CD4-positive, alpha-beta T cell treated with Interferon alpha-2 for 1 hour (primary cell): ENCODE measurements around the gene VWA5A.

Experiments
- DNase-seq, 2 donors: peaks; one replicate each; pipeline ENCODE4 v3.0.0-alpha.2; 2020 to 2022

VWA5A gene, protein sequence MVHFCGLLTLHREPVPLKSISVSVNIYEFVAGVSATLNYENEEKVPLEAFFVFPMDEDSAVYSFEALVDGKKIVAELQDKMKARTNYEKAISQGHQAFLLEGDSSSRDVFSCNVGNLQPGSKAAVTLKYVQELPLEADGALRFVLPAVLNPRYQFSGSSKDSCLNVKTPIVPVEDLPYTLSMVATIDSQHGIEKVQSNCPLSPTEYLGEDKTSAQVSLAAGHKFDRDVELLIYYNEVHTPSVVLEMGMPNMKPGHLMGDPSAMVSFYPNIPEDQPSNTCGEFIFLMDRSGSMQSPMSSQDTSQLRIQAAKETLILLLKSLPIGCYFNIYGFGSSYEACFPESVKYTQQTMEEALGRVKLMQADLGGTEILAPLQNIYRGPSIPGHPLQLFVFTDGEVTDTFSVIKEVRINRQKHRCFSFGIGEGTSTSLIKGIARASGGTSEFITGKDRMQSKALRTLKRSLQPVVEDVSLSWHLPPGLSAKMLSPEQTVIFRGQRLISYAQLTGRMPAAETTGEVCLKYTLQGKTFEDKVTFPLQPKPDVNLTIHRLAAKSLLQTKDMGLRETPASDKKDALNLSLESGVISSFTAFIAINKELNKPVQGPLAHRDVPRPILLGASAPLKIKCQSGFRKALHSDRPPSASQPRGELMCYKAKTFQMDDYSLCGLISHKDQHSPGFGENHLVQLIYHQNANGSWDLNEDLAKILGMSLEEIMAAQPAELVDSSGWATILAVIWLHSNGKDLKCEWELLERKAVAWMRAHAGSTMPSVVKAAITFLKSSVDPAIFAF

DNA sequence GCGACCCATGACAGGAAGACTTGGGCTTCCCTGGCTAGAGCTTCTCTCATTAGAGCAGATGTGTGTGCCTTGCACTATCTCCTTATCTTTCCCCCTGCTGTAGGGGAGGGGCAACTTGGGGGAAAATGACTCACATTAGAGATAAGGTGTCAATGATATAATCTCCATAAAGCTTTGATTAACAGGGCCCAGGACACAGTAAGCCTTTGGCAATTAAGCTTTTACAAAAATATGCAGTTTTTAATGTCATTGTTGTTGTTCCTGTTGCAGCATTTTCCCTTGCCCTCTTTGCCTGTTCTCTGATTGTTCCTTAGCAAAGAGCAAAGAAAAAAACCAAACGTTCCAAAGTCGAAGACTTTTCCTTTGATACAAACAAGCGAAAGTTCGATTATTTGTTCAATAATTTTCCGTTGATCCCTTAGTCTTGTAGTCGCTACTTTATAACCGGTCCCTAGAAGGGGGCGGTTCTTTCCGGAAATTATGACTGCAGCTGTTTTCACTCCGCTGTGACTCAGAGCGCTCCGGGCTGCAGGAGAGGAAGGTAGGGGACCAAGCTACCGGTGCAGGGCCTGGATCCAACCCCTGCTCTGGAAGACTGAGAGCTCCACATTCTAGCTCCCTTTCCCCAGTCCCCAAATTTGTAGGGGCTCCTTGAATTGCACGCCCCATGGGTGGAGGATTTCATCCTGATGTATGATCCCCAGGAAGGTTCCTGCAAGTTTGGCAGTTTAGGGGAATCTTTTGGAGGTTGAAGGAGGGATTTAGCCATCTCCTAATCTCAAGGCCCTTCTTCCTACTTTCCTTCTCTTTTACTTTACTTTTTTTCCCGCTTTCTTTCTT lies at the start of gene VWA5A:
TSS of gene VWA5A (plus strand) at position 509 of the 840 bp plus-strand sequence. CDS start 2,062 bp downstream, outside the sequence.
- peak; percentile 75 to 79 for DNase-seq

DNA sequence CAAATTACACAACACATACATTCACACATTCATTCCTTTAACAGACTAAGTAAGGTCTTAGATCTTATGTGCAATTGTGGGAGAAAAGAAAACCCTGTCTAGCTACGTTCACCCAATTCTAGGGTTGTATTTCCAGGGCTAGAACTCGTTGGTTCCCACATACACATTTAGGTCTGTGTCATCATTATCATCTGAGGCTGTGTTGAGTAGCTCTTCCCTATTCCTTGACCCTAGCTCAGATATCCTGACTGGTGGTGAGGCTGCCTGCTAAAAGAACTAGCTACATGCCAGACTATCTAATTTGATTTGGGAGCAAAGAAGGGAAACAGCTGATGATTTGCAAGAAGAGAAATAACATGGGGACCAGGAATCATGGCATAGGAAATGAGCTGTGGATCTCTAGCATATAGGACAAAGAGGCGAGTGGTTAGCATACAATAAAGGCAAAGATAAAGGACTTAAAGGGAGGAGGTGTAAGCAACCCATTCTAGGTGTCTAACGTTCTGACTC lies 46.6 kb upstream of the VWA5A start:
- DNase-seq = no peak

DNA sequence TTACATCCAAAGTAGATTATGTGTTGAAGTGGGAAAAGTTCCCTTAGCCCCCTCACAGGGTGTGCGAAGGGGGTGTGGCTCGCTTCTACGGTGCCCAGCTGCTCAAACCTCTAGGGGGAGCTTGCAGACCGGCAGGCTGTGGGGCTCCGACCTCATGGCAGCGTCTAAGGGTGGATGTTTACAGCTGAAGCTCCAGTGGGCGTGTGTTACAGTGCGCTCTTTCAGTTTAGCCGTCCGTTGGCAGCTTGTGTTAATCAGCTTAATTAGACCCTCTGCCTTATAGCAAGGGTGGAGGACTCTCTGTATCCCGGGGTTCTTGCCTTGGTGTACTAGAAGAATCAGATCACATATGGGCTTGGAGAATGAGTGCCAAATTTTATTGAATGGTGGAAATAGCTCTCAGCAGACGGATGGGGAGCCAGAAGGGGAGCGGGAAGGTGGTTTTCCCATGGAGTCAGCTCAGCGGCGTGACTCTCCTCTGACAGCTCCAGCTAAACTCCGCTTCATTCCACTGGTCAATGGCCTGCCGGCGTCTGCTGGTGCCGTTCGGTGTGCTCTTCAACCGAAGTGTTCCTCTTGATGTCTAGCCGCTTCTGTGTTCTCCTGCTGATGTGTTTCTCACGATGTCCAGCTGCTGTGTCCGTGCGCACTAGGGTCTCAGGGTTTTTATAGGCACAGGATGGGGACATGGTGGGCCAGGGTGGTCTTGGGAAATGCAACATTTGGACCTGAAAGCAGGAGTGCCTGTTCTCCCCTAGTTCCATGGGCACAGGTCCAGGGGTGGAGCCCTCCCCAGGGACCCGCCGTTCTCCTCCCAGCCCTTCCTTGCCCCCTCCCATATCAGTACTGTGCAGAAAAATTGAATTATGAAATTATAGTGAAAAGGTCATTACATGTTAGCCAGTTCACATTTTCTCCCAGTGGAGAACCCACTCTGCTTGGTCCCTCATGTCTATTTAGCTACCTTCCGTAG lies 45.5 kb upstream of the VWA5A start:
- DNase-seq = peak; percentile 25 to 59

DNA sequence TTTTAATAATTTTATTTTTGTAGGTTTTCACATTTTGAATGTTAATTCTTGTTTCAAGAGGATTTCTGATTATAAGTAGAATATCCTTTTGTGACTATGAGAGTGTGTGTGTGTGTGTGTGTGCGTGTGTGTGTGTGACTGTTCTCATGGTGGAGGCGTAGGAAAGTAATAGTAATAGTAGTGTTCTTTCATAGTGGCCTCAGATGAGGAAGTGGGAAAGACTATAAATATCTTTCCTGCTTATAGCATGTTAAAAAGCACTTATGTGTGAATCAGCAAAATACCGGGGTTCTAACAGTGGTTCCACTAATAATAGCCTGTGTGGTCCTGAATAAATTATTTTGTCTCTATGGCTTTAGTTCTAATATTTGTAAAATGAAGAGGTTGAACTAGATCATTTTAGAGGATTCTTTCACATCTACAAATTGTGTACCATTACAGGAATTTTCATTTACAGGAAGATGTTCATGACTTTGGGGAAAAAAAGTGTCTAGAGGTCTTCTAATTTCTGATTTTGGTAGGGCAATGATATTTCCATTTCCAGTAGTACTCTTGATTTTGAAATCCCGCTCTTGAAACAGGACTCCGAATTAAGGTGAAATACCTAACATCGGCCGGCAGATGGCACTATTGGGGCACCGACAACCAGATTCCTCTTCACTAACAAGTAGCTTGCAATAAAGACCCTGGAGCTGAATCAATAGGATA lies 44.2 kb upstream of the VWA5A start:
- DNase-seq = peak; percentile 60 to 64

DNA sequence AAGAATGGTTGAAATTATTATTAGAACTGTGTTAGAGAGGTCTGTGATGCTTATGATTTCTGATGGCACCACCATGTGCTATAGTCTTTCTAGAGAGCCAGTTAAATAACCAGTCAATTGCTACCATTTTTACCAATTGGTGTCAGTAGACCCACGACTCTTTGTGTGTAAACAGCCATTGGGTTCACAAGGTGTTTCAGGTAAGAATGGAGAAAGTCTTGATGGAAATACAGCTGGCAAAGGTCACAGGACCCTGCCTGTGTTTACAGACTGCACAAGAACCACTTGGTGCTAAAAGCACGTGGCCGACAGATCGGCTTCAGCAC lies 43.7 kb upstream of the VWA5A start:
- no peak for DNase-seq

DNA sequence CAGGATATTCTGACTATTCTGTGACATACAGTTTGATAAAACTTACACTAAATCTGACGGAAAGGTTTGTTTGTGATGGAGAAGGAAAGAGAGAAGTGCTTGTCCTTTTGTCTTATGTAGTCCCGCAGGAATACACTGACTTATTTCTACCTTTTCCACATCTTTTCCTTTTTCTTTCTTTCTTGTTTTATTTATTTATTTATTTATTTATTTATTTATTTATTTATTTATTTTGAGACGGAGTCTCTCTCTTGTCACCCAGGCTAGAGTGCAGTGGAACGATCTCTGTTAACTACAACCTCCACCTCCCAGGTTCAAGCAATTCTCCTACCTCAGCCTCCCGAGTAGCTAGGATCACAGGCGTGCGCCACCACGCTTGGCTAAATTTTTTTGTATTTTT lies 43.1 kb upstream of the VWA5A start:
- no peak for DNase-seq

DNA sequence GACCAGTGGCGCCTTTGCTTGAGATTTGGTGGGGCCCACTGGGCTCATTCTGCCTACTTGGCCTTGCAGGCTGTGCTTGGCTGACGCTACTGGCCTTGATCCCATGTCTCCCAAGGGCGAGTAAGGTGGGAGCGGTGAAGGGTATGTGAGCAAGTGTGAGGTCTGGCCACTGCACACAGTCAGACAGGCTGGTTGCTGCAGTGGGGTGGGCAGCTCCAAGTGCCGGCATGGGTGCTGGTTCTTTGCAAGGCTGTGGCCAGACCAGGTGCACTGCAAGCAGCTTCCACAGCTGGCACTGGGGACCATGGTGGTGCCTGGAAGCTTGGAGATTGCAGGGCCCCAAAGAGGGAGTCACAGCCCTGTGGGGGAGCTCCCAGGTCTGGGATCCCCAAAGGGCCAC lies 40.7 kb upstream of the VWA5A start:
- no peak for DNase-seq

DNA sequence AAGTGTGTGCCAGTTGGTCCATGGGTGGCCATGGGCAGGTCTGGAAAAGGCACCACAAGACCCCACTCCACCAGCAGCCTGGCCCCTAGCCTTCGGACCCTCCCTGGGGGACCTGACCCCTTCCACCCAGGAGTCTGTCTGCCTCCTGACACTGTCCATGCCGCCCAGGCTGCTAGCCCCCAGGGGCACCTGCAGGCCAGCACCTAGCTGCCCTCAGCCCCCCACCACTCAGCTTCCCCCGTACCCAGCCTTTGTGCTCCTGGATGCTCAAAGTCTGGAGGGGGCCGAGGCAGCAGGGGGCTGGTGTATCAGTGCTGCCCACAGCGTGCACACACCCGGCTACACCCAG lies 39.8 kb upstream of the VWA5A start:
- DNase-seq = no peak

DNA sequence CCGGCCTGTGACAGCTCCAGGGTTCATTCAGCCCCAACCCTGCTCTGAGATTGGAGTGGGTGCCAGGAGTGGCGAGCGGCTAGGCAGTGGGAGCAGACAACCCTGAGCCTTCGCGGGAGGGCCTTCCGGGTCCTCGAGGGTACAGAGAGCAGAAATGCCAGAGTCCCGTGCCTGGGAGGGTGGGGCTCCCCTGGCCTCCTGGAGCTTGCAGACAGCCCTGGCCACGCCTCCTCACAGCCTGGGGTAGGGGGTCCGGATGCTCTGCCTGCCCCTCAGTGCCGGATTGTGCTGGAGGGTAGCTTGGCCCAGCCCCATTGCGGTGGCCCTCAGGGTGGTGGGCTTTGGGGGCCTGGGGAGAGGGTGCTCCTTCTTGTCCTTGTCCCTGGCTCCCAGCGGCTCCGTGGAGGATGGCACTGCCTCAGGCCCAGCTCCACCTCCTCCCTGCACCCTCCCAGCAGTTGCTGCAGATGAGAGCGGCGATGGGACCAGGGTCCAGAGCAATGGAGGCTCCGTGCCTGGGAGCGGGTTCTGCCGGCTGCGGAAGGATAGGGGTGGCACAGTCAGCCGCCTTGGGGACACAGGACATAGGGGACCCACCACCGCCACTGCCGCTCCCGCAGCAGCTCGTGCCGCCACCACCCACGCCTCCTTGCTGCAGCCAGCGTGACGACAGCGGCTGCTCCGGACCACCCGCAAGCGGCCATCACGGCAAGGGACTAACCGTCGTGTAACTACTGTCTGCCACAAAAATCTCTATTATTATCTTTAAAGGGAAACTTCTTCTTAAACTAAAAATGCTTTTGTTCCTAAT lies 39.2 kb upstream of the VWA5A start:
- DNase-seq = no peak

DNA sequence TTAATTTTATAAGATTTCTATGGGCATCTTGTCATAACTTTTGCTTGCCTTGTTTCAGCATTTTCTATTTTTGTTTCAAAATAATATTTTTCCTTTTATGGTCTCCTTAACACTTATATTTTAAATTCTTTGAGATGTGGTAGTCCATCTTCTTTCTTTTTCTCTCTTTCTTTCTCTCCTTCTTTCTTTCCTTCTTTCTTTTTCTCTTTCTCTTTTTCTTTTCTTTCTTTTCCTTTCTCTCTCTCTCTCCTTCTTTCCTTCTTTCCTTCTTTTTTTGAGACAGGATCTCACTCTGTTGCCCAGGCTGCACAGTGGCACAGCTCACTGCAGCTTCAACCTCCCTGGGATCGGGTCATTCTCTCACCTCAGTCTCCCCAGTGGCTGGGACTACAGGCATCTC lies 38.0 kb upstream of the VWA5A start:
- DNase-seq = no peak

DNA sequence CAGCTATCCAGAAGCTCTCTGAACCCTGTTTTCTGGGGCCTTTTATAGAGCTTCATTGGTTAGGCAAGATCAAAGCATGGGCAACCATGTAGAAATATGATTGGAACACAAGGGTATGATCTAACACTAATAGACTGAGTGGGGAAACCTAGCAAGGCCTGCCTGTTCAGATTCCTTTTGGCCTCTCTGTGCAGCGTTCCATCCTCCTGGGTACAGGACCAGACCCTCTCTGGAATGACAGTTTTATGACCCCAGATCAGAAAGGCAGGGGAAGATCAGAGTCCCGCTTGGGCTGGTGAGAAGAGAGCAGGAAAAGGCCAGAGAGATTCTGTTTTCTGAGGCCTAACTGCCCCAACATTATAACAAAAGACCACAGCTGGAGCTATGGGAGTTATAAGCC lies 36.7 kb upstream of the VWA5A start:
- DNase-seq = no peak

DNA sequence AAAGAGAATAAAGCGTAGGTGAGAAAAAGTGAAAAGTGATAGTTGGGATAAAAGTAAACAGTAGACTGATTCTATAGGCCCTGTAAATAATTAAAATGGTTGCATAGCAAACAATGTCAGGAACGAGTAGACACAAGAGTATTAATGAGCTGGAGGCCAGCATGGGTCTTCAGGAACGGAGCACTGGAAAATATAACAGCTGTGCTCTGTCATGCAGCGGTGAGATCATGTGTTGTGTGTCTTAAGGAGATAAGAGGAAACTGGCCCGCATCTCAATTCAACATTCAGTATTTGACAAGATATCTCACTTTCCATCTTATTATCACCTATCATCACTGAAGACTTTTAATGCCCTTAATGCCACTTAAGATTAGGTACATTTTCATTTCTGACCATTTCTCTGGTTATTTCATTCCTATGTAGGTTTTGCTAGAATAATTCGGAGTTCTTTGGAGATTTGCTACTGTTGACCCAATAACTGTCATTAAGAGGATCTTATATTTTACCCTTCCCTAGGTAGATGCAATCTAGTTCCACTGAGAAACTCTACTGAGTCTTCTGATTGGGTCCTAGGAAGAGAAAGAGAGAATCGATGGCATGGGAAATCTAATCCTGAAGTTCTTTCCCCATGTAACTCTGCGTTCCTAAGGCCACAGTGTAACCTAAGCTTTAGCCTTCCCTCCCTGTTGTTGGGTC lies 35.5 kb upstream of the VWA5A start:
- DNase-seq = no peak

DNA sequence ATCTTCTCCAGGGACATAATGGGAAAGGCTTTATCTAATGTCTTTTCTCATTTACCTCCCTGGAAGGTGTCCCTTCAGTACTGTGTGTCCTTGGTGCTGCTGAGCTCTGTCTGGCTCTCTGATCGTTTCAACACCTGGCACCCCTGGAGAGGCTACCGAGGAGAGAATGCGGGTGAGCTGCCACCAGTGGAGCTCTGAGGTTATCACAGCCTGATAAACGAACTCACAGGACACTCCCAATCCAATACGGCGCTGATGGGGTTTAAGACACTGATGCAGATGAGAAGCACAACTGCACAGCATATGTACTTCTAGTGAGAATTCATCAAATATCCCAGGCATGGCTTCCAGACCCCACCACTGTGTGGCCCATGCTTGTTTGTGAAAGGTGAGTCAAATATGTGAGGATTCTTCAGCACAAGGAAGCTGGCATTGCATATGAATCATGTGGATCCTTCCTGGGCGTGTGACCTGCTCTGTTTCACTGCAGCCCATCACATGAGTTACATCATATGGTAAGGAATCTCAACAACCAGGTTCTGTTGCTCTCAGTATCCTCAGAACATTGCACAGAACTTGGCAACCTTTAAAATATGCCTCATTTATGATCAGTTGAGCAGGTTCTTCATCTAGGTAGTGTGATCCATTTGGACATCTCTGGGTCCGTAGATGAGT lies 34.8 kb upstream of the VWA5A start:
- DNase-seq = no peak

DNA sequence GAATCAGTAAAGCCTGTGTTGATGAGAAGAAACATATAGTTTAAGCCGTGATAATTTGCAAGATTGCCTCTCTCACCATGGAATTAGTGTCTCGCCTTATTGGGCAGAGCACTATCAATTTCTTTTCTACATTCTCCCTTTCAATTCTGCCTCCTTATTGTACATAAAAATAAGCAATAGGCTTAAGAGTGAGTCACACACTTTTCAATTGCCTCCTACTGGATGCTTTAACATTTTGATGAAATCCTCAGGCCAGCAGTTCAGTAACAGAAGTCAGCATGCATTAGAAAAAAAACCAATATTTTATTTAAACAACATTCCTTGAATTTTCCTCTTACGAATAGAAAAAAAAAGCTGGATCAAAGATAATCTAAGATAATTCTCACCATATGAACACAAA lies 33.8 kb upstream of the VWA5A start:
- no peak for DNase-seq

DNA sequence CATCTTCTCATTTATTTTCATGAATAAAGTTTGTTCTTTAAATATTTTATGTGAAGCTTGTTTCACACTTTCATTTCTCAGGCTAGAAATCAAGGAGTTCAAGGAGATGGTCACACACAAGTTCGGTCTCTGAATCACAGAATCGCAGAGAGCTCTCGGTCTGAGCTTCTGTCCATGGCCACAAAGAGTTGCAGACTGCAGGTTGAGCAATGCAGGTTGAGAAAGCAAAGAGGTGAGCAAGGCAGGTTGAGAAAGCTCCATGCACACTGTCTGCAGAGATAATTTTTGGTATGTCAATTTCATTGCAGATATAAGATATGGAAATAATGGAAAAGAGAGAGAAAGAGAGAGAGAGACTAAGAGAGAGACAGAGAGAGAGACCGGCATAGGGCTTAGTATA lies 32.9 kb upstream of the VWA5A start:
- DNase-seq = no peak

DNA sequence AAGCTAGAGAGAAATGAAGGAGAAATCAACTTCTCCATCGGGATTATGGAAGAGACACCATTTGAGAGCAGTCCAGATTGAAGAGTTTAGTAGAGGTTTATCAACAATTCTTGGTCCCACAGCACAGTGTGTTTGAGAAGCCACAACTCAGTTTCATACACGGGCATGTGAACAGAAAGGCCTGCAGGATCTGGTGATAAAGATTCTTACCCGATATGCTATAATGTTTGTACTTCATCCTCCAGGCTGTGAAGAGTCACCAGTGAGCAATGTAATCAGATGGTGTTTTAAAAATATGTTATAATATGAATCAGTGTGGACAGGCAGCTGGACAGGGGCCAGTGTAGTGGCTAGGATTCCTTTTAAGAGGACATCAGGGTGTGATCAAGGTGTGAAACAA lies 29.7 kb upstream of the VWA5A start:
- no peak for DNase-seq

DNA sequence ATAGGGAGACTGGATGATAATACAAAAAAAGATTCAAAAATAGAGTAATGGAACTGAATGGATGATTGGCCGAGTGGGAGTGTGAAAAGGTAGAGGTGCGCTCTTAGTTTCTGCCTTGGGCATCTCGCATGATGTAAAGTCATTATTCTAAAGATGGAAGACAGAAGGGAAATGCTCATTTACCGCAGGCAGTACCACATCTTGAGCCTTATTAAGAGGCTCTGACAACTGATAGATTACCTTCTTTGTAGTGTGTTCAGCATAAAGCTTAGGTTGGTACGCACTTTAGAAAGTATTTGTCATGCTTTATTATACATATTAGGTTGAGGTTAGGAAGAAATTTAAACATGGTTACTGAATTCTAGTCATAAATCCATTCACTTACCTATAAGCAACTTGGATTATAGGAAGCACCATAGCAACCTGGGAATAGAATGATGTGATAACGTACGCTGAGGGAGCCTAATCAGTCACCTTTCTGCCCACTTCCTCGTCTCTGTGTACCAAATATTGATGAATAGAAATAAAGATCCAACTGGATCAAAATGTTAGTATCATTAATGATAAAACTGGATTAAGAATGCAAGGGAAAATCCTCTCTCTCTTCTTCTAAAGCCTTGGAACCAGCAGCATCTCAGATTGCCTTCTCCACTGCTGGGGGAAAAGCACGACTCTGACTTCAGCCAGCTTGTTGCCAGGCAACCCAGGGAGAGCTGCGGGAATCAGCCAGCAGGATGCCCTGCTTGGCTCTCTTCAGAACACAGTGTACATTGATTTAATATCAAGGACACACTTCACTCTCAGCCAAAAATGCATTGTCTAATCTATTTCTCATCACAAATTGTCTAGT lies 29.0 kb upstream of the VWA5A start:
- DNase-seq = no peak

DNA sequence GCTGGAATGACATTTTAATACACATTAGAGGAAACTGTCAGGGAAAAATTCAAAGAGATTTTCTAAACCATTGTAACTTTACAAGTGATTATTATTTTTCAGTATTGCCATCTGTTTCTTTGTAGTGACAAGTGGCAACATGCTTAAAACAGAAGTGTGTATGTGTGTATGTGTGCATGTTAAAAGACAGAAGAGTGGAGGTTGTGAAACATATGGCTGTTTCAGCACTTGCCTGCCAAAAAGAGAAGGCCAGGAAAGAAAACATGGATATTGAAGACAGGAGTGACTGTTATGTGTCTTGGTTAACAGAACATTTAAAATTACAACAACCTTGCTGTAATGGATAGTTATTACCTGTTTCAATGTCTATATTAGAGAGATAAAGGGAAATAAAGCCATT lies 24.3 kb upstream of the VWA5A start:
- no peak for DNase-seq
